ENCODE data around the gene TGFBI.

The TGFBI gene

DNA sequence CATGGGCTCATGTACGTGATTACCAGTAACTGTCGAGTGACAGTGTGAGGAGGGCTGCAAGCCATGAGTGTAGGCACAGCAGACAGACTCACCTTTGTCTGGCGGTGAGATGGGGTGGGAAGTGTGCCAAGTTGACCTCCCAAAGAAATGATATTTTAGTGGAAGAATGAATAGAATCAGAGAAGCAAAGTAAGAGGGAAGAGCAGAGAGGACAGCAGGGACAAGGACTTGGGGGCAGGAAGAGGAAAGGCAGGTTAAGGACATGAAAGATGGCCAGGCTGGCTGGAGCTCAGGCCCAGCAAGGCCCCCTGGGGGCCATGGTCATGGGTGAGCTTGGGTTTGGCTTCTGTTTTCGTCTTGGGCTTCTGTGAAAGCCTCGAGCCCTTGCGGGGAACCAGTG, 20.2 kb downstream of the TGFBI start:
- Histone ChIP-seq H3K27ac (peak overlapping the region in 2 of 11 experiments; percentile 79 to 82; a peak in 4 of 22 replicates), H3K4me3 (no peak overlapping the region), H3K9ac (no peak overlapping the region), H3K4me1 (peaks cover 43 to 92% (median 49%) of the 10 kb centered on the region in 10 experiments), H4K20me1 (no peaks in the 10 kb centered on the region; a peak in 1 of 22 replicates), H3K36me3 (no peaks in the 10 kb centered on the region), H3K4me2 (peak overlapping the region; percentile 69 to 93 (median 79)), H3K27me3 (peaks cover 0 to 5% (median 0%) of the 10 kb centered on the region in 11 experiments; a peak in 1 of 22 replicates), H3K9me3 (replicated peaks in 1 of 11) (no peaks in the 10 kb centered on the region)
- no peak for TF ChIP-seq Cebpa-rat (IDR thresholded peaks at IDR 0.05)

DNA sequence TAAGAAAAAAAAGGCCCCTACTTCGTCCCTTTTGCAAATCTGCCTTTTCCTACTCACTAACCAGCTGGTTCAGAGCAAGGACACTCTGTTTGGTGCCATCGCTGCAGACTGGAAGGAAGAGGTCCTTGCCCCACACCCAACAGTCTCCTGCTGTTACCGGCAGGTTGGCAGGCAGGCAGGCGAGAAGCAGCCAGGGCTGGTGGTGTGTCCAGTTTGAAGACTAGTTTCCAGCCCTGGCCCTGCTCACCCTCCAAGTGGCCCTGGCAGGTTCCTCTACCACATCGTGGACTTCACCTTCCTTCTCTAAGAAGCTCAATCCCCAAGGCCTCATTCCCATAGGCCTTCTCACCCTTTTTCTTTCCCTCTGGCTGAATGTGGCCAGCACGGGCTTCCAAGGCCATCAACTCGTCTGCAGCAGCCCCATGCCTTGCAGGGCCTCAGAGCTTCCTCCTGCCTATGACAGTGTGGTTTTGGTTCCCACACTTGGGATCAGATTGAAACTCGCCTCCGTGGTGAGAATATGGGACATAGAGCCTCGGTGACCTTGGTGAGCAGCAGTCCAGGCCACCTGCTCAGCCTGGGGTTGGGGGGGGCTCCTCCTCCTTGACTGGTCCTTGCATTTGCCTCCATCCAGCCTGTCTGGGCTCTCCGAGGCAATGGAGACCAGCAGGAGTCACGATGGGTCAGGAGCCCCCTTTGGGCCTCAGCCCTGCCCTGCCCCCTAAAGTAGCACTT, 22.9 kb downstream of the TGFBI start:
- Histone ChIP-seq H3K27ac (no peak overlapping the region), H4K20me1 (no peaks in the 10 kb centered on the region; a peak in 1 of 22 replicates), H3K36me3 (no peaks in the 10 kb centered on the region), H3K9ac (no peak overlapping the region), H3K4me2 (peak overlapping the region in 5 of 11 experiments; percentile 9 to 88 (median 62); a peak in 8 of 22 replicates), H3K27me3 (no peaks in the 10 kb centered on the region), H3K9me3 (replicated peaks in 1 of 11) (no peaks in the 10 kb centered on the region), H3K4me1 (peaks cover 35 to 86% (median 43%) of the 10 kb centered on the region in 10 experiments), H3K4me3 (no peak overlapping the region)
- no peak for TF ChIP-seq Cebpa-rat (IDR thresholded peaks at IDR 0.05)

DNA sequence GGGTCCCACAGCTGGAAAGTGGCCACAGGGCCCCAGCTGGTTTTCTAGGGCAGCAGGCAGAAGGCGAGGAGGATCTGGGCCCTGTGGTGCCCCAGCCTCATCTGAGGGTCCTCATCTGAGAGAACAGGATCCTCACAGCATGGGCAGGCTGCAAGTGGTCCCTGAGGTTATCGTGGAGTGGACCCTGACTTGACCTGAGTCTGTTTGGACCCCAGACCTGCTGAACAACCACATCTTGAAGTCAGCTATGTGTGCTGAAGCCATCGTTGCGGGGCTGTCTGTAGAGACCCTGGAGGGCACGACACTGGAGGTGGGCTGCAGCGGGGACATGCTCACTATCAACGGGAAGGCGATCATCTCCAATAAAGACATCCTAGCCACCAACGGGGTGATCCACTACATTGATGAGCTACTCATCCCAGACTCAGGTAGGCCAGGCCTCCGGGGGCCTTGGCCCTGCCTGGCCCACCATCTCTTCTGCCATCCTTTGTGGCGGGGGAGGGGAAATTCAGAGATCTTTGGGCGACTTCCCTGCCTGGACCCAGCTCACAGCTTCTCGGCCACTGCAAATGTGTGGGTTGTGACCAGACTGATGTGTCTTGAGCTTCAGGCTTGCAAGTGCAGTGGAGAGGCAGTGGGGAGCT, 24.0 kb downstream of the TGFBI start:
- H3K27me3 ChIP-seq = no peaks in the 10 kb centered on the region
- peak overlapping the region in 4 of 11 experiments; percentile 35 to 88 (median 68); a peak in 6 of 22 replicates for H3K4me2 ChIP-seq
- no peaks in the 10 kb centered on the region for H3K9me3 ChIP-seq (replicated peaks in 1 of 11)
- no peak overlapping the region for H3K4me3 ChIP-seq
- H3K36me3 ChIP-seq = no peaks in the 10 kb centered on the region
- no peak overlapping the region for H3K27ac ChIP-seq
- H3K9ac ChIP-seq = no peak overlapping the region
- H3K4me1 ChIP-seq = peaks cover 26 to 86% (median 39%) of the 10 kb centered on the region in 10 experiments
- TF ChIP-seq Cebpa-rat (IDR thresholded peaks at IDR 0.05) = no peak
- H4K20me1 ChIP-seq = no peaks in the 10 kb centered on the region

DNA sequence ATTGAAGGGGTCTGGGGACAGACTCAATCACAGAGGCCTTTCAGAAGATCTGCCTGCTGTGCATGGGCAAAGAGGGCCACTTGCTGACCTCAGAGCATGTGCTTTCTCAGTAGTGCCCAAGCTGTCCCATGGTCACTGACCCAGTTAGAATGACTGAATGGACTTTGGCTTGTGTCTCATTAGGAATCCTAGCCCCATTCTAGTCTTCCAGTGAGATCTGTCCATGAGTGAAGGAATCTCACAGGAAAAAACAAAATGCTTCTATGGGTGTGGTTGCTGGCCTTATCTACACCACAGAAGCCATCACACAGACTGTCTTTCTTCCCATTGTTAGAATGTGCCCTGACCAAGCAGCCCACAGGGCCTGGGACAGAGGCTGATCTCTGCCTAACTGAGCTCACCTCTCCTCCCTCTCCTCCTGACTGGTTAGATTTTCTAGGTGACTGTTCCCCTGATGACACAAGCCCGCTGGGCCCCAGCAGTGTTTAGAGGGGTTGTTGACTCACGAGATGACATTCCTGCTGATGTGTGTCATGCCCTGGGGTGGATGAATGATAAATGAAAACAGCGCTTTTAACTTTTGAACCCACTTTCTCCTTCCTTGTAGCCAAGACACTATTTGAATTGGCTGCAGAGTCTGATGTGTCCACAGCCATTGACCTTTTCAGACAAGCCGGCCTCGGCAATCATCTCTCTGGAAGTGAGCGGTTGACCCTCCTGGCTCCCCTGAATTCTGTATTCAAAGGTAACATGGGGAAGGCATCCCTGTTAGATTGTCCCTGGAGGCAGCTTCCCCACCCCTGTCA, 24.8 kb downstream of the TGFBI start:
- Histone ChIP-seq H3K27ac (no peak overlapping the region), H3K9ac (no peak overlapping the region), H3K9me3 (replicated peaks in 1 of 11) (no peaks in the 10 kb centered on the region), H3K27me3 (no peaks in the 10 kb centered on the region), H3K4me1 (peaks cover 19 to 86% (median 32%) of the 10 kb centered on the region in 10 experiments), H3K4me2 (peak overlapping the region; percentile 21 to 88 (median 34); a peak in 20 of 22 replicates), H4K20me1 (no peaks in the 10 kb centered on the region), H3K4me3 (no peak overlapping the region), H3K36me3 (no peaks in the 10 kb centered on the region)
- TF ChIP-seq Cebpa-rat (IDR thresholded peaks at IDR 0.05) = no peak

- Histone ChIP-seq H3K4me3 (no peak overlapping the region), H3K36me3 (no peaks in the 10 kb centered on the region), H3K9me3 (replicated peaks in 1 of 11) (no peaks in the 10 kb centered on the region), H3K27ac (no peak overlapping the region), H3K9ac (no peak overlapping the region), H4K20me1 (no peaks in the 10 kb centered on the region), H3K4me1 (peaks cover 10 to 80% (median 24%) of the 10 kb centered on the region in 10 experiments; a peak in 19 of 20 replicates), H3K4me2 (peak overlapping the region; percentile 21 to 88 (median 34); a peak in 20 of 22 replicates), H3K27me3 (no peaks in the 10 kb centered on the region)
- TF ChIP-seq Cebpa-rat (IDR thresholded peaks at IDR 0.05) = no peak
Observed at GRCh38 chr5:136054142-136055019, 25.6 kb downstream of the TGFBI start.

DNA sequence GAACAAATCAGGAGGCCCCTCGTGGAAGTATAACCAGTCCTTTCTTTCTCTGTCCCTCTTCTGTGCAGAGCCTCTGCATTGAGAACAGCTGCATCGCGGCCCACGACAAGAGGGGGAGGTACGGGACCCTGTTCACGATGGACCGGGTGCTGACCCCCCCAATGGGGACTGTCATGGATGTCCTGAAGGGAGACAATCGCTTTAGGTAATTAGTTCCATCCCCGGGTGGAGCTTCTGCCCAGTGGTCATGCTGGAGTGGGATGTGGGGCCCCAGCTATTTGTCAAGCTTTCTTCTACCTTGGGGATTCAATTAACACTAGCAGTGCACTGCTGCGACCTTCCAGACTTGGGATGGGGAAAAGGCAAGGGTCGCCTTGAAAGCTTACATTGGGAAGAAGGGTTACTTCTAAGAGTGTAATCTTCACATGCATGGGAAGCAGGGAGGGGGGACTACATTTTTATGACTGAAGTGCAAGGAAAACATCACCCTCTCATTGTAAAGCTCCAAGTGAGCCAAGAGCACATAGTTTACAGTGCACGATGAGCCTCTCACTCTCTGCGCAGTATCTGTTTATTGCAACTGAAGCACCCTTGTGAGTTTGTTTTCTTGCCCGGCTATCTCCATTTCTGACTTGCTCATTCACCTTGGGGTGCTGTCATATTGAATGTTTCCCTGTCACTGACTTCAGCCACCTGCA, 27.0 kb downstream of the TGFBI start:
- Histone ChIP-seq H3K4me1 (peaks cover 10 to 73% (median 22%) of the 10 kb centered on the region in 10 experiments; a peak in 19 of 20 replicates), H3K27me3 (no peaks in the 10 kb centered on the region), H3K4me2 (no peak overlapping the region), H3K4me3 (no peak overlapping the region), H3K9ac (no peak overlapping the region), H3K36me3 (no peaks in the 10 kb centered on the region), H4K20me1 (no peaks in the 10 kb centered on the region), H3K27ac (no peak overlapping the region), H3K9me3 (replicated peaks in 1 of 11) (no peaks in the 10 kb centered on the region)
- TF ChIP-seq Cebpa-rat (IDR thresholded peaks at IDR 0.05) = no peak

DNA sequence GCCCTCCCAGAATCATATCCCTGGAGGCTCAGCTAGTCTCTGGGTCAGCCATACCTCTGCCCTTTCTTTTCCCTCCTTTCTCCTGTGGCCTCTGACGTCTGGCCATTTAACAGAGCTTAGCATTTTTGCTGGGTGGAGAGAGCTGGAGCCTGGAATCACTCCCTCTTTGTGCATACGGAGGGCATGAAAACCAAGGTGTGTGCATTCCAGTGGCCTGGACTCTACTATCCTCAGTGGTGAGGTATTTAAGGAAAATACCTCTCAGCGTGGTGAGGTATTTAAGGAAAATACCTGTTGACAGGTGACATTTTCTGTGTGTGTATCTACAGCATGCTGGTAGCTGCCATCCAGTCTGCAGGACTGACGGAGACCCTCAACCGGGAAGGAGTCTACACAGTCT, 27.5 kb downstream of the TGFBI start:
- Histone ChIP-seq H3K9ac (no peak overlapping the region), H4K20me1 (no peaks in the 10 kb centered on the region), H3K9me3 (replicated peaks in 1 of 11) (no peaks in the 10 kb centered on the region), H3K4me3 (no peak overlapping the region), H3K4me2 (peak overlapping the region in 2 of 11 experiments; percentile 48 to 49; a peak in 1 of 22 replicates), H3K27ac (no peak overlapping the region), H3K27me3 (no peaks in the 10 kb centered on the region), H3K4me1 (peaks cover 10 to 71% (median 22%) of the 10 kb centered on the region in 10 experiments; a peak in 19 of 20 replicates), H3K36me3 (no peaks in the 10 kb centered on the region)
- no peak for TF ChIP-seq Cebpa-rat (IDR thresholded peaks at IDR 0.05)
